ENCODE measurements around the gene DLG2. TPM values are rescaled to one million over a fixed set of nuclear protein-coding genes. Genes with fewer than 3 reads are reported as not detected.

Gene DLG2
- total and polyA plus RNA-seq, 7 donors, result 0.23 to 5.3 (median 3.4) TPM

DNA sequence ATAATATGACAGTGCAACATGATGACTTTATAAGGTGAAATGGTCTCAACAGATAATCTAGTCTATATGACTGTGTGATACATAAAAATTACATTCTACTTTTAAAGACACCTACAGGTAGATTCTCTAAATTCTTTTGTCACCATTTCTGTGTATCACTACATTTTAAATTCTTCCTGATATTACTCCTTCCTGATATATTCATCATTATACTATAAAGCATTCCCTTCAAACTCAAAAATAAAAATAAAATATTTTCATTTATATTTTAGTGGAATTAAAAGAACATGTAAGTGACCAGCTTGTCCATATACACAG lies 1062.3 kb downstream of the DLG2 start:
- intact Hi-C loops (cut with DNase I), result no loop called here
- Histone ChIP-seq H3K36me3 (ENCODE audit: insufficient read depth in 1 of 2, low read depth in 1 of 2) (no peaks in the 10 kb centered on the region), H3K9me3 (no peaks in the 10 kb centered on the region), H3K27ac (no peak overlapping the region), H3K4me3 (no peak overlapping the region), H3K4me1 (no peaks in the 10 kb centered on the region), H3K27me3 (ENCODE audit: insufficient read depth in 3 of 3, low read length in 2 of 3) (no peaks in the 10 kb centered on the region)
- no peak for TF ChIP-seq CTCF (IDR thresholded peaks at IDR 0.05)
- DNase-seq (no peak), ATAC-seq (no peak)

DNA sequence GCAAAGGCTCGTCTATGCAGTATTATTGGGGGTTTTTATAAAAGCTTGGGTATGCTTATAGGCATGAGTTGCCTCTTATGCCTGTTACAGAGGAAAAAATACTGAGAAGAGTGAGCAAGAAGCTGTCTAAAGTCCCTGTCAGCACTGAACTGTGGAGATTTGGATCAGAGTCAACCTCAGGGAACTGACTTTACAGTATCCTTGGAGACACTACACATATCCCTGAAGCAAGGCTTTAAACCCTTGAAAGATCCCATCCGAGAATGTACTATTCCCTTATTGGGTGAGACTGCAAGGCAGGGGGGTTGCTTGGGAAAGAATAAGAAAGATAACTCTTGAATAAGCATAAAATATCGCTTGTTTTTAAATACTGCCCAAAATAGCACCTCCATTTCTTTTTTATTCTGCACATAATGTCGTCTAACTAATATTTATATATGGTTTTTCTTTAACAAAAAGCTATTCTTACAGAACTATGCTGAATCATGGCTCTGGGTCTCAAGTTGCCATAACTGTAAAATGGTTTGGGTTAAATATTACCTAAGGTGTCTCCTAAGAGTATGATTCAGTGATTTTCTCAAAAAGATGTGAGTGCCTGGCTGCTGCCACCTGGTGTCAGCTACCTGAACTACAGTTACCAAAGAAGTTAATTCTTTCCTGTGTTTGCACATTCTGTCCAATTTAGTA lies 1062.8 kb downstream of the DLG2 start:
- no peaks in the 10 kb centered on the region for H3K4me1 ChIP-seq
- DNase-seq, result peak in 1 of 2 donors; percentile 15
- no peak overlapping the region for H3K27ac ChIP-seq
- ATAC-seq, result peak in 1 of 4 donors; percentile 38
- H3K36me3 ChIP-seq (ENCODE audit: insufficient read depth in 1 of 2, low read depth in 1 of 2), result no peaks in the 10 kb centered on the region
- no peaks in the 10 kb centered on the region for H3K9me3 ChIP-seq
- peak; percentile 73 for TF ChIP-seq CTCF (IDR thresholded peaks at IDR 0.05)
- no peaks in the 10 kb centered on the region for H3K27me3 ChIP-seq (ENCODE audit: insufficient read depth in 3 of 3, low read length in 2 of 3)
- no peak overlapping the region for H3K4me3 ChIP-seq
- WGBS, 3 donors, result 67 to 73% (median 71%) methylated on average over 4 of the region's 4 CpGs
- intact Hi-C loops (cut with DNase I), result no loop called here

GRCh38 chr11:84563356-84563755 lies 1063.8 kb downstream of the DLG2 start:
- H3K4me1 ChIP-seq, result no peaks in the 10 kb centered on the region
- H3K9me3 ChIP-seq, result no peaks in the 10 kb centered on the region
- intact Hi-C loops (cut with DNase I), result loop anchor here in 1 of 2 donors (2.0 kb wide), 1 partner anchor 735 kb away; no protein-coding TSS in a partner anchor
- no peak overlapping the region for H3K4me3 ChIP-seq
- H3K27ac ChIP-seq, result no peak overlapping the region
- no peak for DNase-seq
- no peaks in the 10 kb centered on the region for H3K36me3 ChIP-seq (ENCODE audit: insufficient read depth in 1 of 2, low read depth in 1 of 2)
- TF ChIP-seq CTCF (IDR thresholded peaks at IDR 0.05), result no peak
- whole genome bisulfite sequencing, 3 donors, result 65 to 84% (median 83%) methylated on average over 2 of the region's 2 CpGs
- H3K27me3 ChIP-seq (ENCODE audit: insufficient read depth in 3 of 3, low read length in 2 of 3), result no peaks in the 10 kb centered on the region
- ATAC-seq, result no peak

DNA sequence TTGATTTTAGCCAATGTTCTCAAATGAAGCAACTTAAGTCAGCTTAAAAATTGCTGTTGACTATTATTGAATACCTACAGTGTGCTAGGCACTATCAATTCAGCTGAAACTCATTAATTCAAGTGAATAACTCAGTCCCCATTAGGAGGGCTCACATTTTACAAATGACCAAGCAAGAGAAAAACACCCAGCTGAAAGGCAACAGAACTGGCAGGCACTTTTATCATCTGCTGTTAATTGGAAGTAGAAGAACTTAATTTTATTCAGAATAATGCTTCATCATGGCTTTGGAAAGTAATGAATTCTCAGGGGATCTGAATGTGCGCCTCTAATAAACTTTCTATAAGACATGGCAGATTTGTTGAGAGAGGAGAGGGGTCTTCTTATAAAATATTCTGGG lies 1066.9 kb downstream of the DLG2 start:
- DNase-seq (no peak), ATAC-seq (no peak)
- no peak for TF ChIP-seq CTCF (IDR thresholded peaks at IDR 0.05)
- H3K36me3 ChIP-seq (ENCODE audit: insufficient read depth in 1 of 2, low read depth in 1 of 2), result no peaks in the 10 kb centered on the region
- no peaks in the 10 kb centered on the region for H3K27me3 ChIP-seq (ENCODE audit: insufficient read depth in 3 of 3, low read length in 2 of 3)
- no peaks in the 10 kb centered on the region for H3K9me3 ChIP-seq
- H3K4me3 ChIP-seq, result no peak overlapping the region
- 91 to 97% (median 92%) methylated on average over 1 of the region's 1 CpG for WGBS, 3 donors
- no peaks in the 10 kb centered on the region for H3K4me1 ChIP-seq
- intact Hi-C loops (cut with DNase I), result no loop called here
- H3K27ac ChIP-seq, result no peak overlapping the region
